Neural progenitor cell (in vitro differentiated cells): Measurements from ENCODE around the gene SUSD2.

Experiments
- CTCF ChIP-seq: fragments of 200-600 bp; sonication (generic); IDR thresholded peaks from 2 replicates; pipeline ENCODE4 v1.5.1; 2017; ENCODE audit warnings: antibody characterized with exemption, mild to moderate bottlenecking
- EZH2 ChIP-seq: fragments of 200-600 bp; sonication (generic); IDR thresholded peaks from 2 replicates; pipeline ENCODE4 v1.6.1; 2017; ENCODE audit warnings: antibody characterized with exemption, mild to moderate bottlenecking, moderate library complexity
- EZH2phosphoT487 ChIP-seq: fragments of 200-600 bp; sonication (generic); IDR thresholded peaks from 2 replicates; pipeline ENCODE4 v1.6.1; 2017; ENCODE audit warnings: antibody characterized with exemption

GRCh38 chr22:24177045-24177444 is 4.2 kb upstream of the SUSD2 start:
- TF ChIP-seq CTCF (no peak), EZH2 (no peak), EZH2phosphoT487 (no peak)
